SK-N-SH treated with all-trans-retinoic acid at 6 μM for 48 hours (cell line): ENCODE results near the gene LRRC4B.

Experiments
- ARNTL ChIP-seq: fragments of 450-650 bp; formaldehyde crosslinking; IDR thresholded peaks from 2 replicates; pipeline ENCODE4 v1.5.0; 2020; ENCODE audit warnings: low read depth, mild to moderate bottlenecking, moderate library complexity, borderline replicate concordance
- BACH2 ChIP-seq: fragments of 250-450 bp; sonication (Bioruptor Pico); IDR thresholded peaks from 2 replicates; pipeline ENCODE4 v1.9.0; 2021; ENCODE audit warnings: mild to moderate bottlenecking, borderline replicate concordance
- CSRNP3 ChIP-seq: fragments of 250-450 bp; sonication (Bioruptor Pico); IDR thresholded peaks from 2 replicates; pipeline ENCODE4 v1.5.1; 2021; ENCODE audit warnings: mild to moderate bottlenecking, moderate library complexity
- ISL1 ChIP-seq: fragments of 250-450 bp; sonication (Bioruptor Pico); IDR thresholded peaks from 2 replicates; pipeline ENCODE4 v2.1.2; 2022; ENCODE audit warnings: mild to moderate bottlenecking, moderate library complexity
- OSR1 ChIP-seq: fragments of 250-450 bp; sonication (Bioruptor Pico); IDR thresholded peaks from 2 replicates; pipeline ENCODE4 v1.8.0; 2022; ENCODE audit warnings: moderate library complexity, mild to moderate bottlenecking, inconsistent platforms
- POU6F1 ChIP-seq: fragments of 250-450 bp; sonication (Bioruptor Pico); IDR thresholded peaks from 2 replicates; pipeline ENCODE4 v1.8.0; 2021; ENCODE audit warnings: low read depth, mild to moderate bottlenecking, moderate library complexity, borderline replicate concordance
- PPARA ChIP-seq: fragments of 250-450 bp; sonication (Bioruptor Pico); IDR thresholded peaks from 2 replicates; pipeline ENCODE4 v1.5.0; 2020; ENCODE audit warnings: mild to moderate bottlenecking, borderline replicate concordance
- RARB ChIP-seq: fragments of 250-450 bp; sonication (Bioruptor Pico); IDR thresholded peaks from 2 replicates; pipeline ENCODE4 v1.8.0; 2021; ENCODE audit warnings: mild to moderate bottlenecking, moderate library complexity
- SNAI2 ChIP-seq: fragments of 250-450 bp; sonication (Bioruptor Pico); IDR thresholded peaks from 2 replicates; pipeline ENCODE4 v1.5.0; 2020; ENCODE audit warnings: mild to moderate bottlenecking, moderate library complexity
- ZFP3 ChIP-seq: fragments of 250-450 bp; sonication (Bioruptor Pico); IDR thresholded peaks from 2 replicates; pipeline ENCODE4 v1.5.0; 2020; ENCODE audit warnings: mild to moderate bottlenecking, moderate library complexity
- ZNF8 ChIP-seq: fragments of 450-650 bp; formaldehyde crosslinking; IDR thresholded peaks from 2 replicates; pipeline ENCODE4 v1.5.0; 2020; ENCODE audit warnings: mild to moderate bottlenecking, moderate library complexity

GRCh38 chr19:50511069-50511822, 57.0 kb downstream of the LRRC4B start, which contains the start of gene JOSD2:
- TF ChIP-seq BACH2 (CRISPR knock-in tag) (no peak), RARB (CRISPR knock-in tag) (no peak), OSR1 (CRISPR knock-in tag) (no peak), CSRNP3 (CRISPR knock-in tag) (no peak), PPARA (no peak), POU6F1 (CRISPR knock-in tag) (no peak), ARNTL (no peak), ZFP3 (CRISPR knock-in tag) (peak; percentile 68), ISL1 (CRISPR knock-in tag) (no peak), SNAI2 (no peak), ZNF8 (no peak)
